Stomach (tissue), 4 donors: ENCODE results near the gene ABHD12B.

Source experiments
- EP300 ChIP-seq: sonication (generic); formaldehyde crosslinking; IDR thresholded peaks from one replicate; pipeline ENCODE4 v1.6.1; 2017; ENCODE audit warnings: antibody characterized with exemption
- POLR2A ChIP-seq, 4 donors: fragments of 450-650 bp; IDR thresholded peaks; one replicate each; pipeline ENCODE4 v1.6.1; 2016; ENCODE audit warnings: antibody characterized with exemption in 4 of 4, control low read depth in 2 of 4, mild to moderate bottlenecking in 1 of 4, moderate library complexity in 1 of 4
- POLR2AphosphoS5 ChIP-seq, 3 donors: sonication (generic); formaldehyde crosslinking; IDR thresholded peaks; one replicate each; pipeline ENCODE4 v1.6.1; 2016; ENCODE audit warnings: antibody characterized with exemption in 3 of 3
- TF ChIP-seq, protein P1 (sequence below), 7 experiments: fragments of 450-650 bp in 4 of 7; fragments of 200-600 bp in 3 of 7; sonication (generic) in 3 of 7; IDR thresholded peaks; one replicate each; pipeline ENCODE4 v1.5.1; 2016 to 2019; ENCODE audit warnings: antibody characterized with exemption in 7 of 7, control low read depth in 2 of 7, mild to moderate bottlenecking in 1 of 7

DNA sequence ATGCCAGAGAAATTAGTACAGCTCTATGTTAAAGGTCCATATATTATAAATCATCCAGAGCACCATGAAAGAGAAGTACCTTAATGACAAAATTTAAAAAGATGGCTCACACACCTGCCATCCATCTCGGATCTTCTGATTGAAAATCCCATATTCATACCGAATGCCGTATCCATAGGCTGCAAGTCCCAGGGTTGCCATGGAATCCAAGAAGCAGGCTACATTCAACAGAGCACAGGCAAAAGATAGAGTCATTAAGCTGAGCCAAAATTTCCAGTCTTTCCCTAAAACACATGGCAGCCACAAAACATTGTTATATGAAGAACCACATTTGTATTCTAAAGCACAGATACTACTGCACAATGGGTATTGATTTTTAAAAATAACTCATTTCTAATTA is 59.7 kb downstream of the ABHD12B start:
- TF ChIP-seq, protein P1, sequence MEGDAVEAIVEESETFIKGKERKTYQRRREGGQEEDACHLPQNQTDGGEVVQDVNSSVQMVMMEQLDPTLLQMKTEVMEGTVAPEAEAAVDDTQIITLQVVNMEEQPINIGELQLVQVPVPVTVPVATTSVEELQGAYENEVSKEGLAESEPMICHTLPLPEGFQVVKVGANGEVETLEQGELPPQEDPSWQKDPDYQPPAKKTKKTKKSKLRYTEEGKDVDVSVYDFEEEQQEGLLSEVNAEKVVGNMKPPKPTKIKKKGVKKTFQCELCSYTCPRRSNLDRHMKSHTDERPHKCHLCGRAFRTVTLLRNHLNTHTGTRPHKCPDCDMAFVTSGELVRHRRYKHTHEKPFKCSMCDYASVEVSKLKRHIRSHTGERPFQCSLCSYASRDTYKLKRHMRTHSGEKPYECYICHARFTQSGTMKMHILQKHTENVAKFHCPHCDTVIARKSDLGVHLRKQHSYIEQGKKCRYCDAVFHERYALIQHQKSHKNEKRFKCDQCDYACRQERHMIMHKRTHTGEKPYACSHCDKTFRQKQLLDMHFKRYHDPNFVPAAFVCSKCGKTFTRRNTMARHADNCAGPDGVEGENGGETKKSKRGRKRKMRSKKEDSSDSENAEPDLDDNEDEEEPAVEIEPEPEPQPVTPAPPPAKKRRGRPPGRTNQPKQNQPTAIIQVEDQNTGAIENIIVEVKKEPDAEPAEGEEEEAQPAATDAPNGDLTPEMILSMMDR (IDR thresholded peaks at IDR 0.05), result no peak
- TF ChIP-seq POLR2A (IDR thresholded peaks at IDR 0.05), result no peak
- TF ChIP-seq POLR2AphosphoS5 (IDR thresholded peaks at IDR 0.05), result no peak
- no peak for TF ChIP-seq EP300
